AG04449 (cell line): Measurements from ENCODE around the gene PDE2A.

Experiments used
- CTCF ChIA-PET: fragments of 350-600 bp; formaldehyde crosslinking; extraction: SDS; loops from one replicate; lab custom pipeline; 2021; ENCODE audit warnings: antibody characterized with exemption; lab: Yijun Ruan, JAX
- POLR2A ChIA-PET: fragments of 400-600, 350-600 bp; formaldehyde crosslinking; extraction: SDS; loops from one replicate; lab custom pipeline; 2020; ENCODE audit warnings: antibody characterized with exemption, inconsistent platforms; lab: Yijun Ruan, JAX
- DNase-seq: peaks from one replicate; pipeline ENCODE4 v3.0.0-alpha.2; 2010; ENCODE audit warnings: low read depth, low spot score
- H3K4me3 ChIP-seq: 2 replicates; pipeline ENCODE4 v1.5.1; 2011; ENCODE audit warnings: low read depth, mild to moderate bottlenecking, control low read depth, low read length
- TF ChIP-seq, protein P1 (sequence below): IDR thresholded peaks from one replicate; pipeline ENCODE4 v1.5.1; 2011; ENCODE audit warnings: mild to moderate bottlenecking, moderate library complexity, low read length, control low read depth, inconsistent platforms; ENCODE audit not compliant: insufficient read depth; ENCODE audit errors: missing control alignments

PDE2A gene

DNA sequence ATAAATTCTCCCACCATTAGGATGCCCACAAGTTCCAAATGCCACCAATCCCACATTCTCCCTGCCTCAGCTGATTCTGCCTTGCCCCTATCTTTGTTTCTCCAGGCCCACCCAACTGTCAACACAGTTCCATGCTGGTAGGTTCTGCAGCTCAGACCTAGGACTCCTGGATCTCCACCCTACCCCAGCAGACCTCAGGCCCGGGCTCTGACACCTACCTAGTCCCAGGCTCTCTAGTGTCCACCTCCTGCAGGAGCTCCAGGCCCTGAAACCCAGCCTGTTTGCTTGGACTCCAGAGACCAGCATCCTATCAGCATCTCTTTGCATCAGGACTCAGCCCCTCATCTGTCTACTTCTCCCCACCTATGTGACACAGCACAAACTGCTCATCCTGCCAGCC lies 86.5 kb downstream of the PDE2A start:
- H3K4me3 ChIP-seq: no peak overlapping the region
- ChIA-PET CTCF (interaction anchor here (1.0 to 9.8 kb wide), 19 partner anchors 8 to 590 kb away, joined by 3 to 116 read pairs (median 9); no protein-coding TSS in a partner anchor), POLR2A (no interaction called here)
- TF ChIP-seq, protein P1, sequence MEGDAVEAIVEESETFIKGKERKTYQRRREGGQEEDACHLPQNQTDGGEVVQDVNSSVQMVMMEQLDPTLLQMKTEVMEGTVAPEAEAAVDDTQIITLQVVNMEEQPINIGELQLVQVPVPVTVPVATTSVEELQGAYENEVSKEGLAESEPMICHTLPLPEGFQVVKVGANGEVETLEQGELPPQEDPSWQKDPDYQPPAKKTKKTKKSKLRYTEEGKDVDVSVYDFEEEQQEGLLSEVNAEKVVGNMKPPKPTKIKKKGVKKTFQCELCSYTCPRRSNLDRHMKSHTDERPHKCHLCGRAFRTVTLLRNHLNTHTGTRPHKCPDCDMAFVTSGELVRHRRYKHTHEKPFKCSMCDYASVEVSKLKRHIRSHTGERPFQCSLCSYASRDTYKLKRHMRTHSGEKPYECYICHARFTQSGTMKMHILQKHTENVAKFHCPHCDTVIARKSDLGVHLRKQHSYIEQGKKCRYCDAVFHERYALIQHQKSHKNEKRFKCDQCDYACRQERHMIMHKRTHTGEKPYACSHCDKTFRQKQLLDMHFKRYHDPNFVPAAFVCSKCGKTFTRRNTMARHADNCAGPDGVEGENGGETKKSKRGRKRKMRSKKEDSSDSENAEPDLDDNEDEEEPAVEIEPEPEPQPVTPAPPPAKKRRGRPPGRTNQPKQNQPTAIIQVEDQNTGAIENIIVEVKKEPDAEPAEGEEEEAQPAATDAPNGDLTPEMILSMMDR: no peak
- no peak for DNase-seq

GRCh38 chr11:72586321-72587090 lies 87.7 kb downstream of the PDE2A start:
- CTCF ChIA-PET: interaction anchor here (0.8 to 9.8 kb wide), 37 partner anchors 9 to 649 kb away, joined by 3 to 116 read pairs (median 4); partner anchors contain the start of gene STARD10
- POLR2A ChIA-PET: no interaction called here
- TF ChIP-seq, protein P1: no peak
- no peak for DNase-seq
- no peak overlapping the region for H3K4me3 ChIP-seq

DNA sequence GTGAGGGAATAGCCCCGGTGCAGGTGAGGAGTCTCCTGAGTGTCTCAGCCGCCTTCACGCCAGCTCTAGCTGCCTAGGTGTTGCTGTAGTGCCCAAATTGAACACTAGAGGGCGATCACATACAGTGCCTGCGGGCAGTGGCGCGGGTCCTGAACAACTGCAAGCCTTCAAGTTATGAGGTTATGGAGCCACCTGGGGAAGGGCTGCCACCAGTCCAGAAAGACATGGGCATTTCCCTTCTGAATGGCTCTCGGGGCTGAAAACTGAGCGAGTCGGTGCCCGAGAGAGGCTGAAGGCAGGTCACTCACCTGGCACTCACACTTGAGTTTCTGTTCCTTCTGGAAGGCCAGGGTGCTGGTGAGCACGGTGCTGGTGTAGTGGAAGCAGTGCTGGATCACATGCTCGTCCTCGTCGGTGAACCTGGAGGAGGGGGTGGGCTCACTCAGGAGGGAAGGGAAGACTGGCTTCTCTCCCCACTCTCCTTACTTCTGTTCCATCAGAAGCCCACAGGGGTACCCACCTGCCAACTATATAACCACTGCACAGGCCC lies 88.4 kb downstream of the PDE2A start:
- no peak overlapping the region for H3K4me3 ChIP-seq
- no peak for DNase-seq
- ChIA-PET POLR2A (no interaction called here), CTCF (interaction anchor here (0.8 to 9.8 kb wide), 31 partner anchors 9 to 650 kb away, joined by 3 to 116 read pairs (median 5); partner anchors contain the start of gene STARD10)
- TF ChIP-seq, protein P1: peak; percentile 79

DNA sequence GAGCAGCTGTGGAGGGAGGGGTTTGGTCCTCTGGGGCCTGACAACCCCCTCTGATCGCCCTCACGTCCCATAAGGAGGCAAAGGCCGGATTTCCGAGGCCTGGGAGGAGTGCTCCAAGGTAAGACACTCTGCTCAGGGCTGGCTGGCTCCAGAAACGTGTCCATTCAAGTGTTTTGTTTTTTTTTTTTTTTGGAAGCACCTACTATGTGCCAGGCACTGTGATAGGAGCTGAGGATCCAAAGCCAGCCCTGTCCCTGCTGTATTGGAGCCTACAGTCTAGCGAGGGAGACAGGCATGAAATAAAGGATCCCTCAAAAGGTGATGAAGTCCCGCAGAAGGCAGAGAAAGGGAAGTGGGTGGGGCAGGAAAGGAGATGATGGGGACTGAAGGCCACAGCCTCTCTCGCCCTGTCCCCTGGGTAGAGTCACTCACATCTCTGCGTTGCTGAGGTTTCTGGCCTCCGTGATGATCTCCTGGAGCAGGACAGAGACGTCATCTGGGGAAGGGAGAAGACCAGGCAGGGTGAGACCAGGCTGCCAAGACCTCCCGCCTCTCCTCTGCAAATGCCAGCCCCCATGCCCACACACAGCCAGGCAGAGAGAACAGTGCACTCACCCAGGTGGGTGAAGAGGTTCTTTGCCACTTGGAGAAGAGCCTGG lies 89.2 kb downstream of the PDE2A start:
- POLR2A ChIA-PET: no interaction called here
- H3K4me3 ChIP-seq: no peak overlapping the region
- TF ChIP-seq, protein P1: no peak
- CTCF ChIA-PET: interaction anchor here (0.7 to 9.8 kb wide), 25 partner anchors 8 to 593 kb away, joined by 3 to 116 read pairs (median 4); partner anchors contain the start of gene STARD10
- DNase-seq: no peak

GRCh38 chr11:72584293-72584938 lies 89.8 kb downstream of the PDE2A start:
- peak overlapping the region; percentile 34 for H3K4me3 ChIP-seq
- POLR2A ChIA-PET: no interaction called here
- TF ChIP-seq, protein P1: no peak
- no peak for DNase-seq
- CTCF ChIA-PET: interaction anchor here (0.7 to 9.8 kb wide), 16 partner anchors 9 to 139 kb away, joined by 3 to 116 read pairs (median 6); no protein-coding TSS in a partner anchor
